ENCODE results near the gene CTSZ.
"Not testable (repeated sequence)": the region's sequence is repeated elsewhere in the genome, so short reads cannot be mapped to it uniquely, and the experiment has no call there.

Gene CTSZ

DNA sequence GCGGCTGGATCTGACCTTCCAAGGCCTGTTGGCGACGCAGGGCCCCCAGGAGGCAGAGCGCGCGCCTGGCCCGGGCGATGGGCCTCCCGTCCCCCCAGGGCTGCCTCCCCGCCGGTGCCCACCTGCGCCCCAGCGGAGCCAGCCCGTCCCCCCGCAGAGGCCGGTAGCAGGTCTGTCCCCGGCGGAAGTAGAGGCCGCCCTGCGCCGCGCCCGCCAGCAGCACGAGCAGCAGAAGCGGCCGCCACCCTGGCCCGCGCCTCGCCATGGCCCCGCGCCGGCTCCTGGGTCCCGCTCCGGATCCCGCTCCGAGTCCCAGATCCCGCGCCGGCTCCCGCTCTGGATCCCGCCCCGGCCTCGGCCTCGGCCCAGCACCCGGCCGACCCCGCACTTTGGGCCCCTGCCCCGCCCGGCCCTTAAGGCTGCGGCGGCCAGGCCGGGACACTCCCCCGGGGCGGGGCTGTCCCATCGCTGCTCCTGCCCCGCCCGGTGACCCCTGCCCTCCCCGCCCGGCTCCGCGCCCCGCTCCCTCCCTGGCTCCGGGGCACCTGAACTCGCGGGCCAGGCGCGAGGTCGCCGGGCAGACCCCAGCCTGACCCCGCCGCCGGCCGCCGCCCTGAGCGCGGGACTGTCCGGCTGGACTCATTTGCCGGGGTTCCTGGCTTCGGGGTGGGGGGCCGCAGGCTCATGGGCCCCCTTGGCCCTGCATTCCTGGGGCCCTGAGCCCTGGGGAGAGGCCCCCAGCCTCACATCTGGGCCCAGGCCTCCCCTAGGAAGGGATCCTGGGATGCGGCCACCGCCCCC is at the start of gene CTSZ:
CTSZ (minus strand) TSS at position 391 of the 801 bp plus-strand sequence; CDS start at position 265, 126 bp downstream.
- peak in 1 of 2 donors; percentile 78 for DNase-seq

DNA sequence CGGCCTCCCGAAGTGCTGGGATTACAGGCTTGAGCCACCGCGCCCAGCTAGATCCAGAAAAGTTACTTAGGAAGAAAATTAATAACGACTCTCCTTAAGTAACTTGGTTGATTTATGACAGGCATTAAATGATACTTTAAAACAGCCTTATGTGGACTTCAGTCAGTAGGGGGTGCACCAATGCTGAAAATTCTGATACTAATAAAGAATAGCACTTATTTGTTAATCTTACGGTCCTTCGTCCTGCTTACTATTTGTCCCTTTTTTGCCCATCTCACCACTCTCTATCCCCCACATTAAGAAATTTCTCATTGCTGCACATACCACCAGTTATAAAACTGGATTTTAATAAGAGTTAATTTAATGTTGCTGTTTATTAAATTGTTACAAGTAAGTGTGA is 48.2 kb upstream of the CTSZ start:
- no peak for DNase-seq

- DNase-seq, result no peak
Measured at GRCh38 chr20:59051666-59052185, 44.7 kb upstream of the CTSZ start.

GRCh38 chr20:59050437-59050836 is 43.4 kb upstream of the CTSZ start:
- DNase-seq, result no peak

DNA sequence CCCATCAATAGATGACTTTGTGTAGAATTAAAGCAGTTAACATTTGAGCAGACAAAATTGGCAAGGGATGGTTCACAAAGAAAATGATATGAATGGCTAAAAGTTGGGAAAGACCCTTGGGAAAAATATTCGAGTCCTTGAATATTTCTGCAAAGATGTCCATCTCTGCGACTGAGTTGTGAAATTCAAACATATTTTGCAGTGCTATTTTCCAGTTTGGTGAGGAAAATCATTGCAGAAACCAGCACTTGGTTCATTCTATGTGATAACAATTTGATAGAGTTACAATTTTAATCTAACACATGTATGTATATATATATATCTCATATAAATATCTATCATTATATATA is 41.6 kb upstream of the CTSZ start:
- DNase-seq, result no peak

DNA sequence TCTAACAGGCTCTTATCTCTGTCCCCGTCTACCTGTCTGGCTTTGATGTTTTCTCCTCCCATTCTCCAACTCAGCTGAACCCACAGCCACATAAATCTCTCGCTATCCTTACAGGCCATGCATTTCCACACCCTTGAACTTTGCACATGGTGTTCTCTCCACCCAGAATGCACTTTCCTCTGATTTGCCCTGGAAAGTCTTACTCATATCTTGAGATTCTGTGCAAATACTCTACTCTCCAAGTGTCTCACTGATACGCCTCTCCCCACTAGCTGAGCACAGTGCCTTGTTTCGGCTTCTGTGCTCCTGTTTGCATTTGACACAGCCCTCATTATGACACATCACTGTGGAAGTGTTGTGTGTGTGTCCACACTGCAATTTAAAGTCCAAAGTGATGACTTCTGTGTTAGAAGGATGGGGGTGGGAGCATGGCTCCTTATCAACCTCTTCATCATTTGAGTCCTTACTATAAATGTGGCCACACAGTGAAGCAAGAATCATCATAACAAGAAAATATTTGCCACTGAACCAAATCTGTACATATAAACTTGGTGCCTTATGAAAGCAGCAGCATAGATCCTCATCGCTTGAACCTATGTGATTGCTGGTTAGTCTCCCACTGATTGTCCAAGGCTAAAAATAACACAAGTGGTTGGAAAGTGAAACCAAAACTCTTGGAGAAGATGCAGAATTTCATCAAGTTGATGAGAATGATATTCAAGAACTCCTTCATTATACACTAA is 41.1 kb upstream of the CTSZ start:
- no peak for DNase-seq

GRCh38 chr20:59046862-59047261 is 39.8 kb upstream of the CTSZ start:
- DNase-seq, result no peak

GRCh38 chr20:59044796-59045195 is 37.7 kb upstream of the CTSZ start:
- DNase-seq, result no peak

GRCh38 chr20:59044295-59044694 is 37.2 kb upstream of the CTSZ start:
- no peak for DNase-seq

- DNase-seq, result no peak
Measured at GRCh38 chr20:59043698-59044097, 36.6 kb upstream of the CTSZ start.

DNA sequence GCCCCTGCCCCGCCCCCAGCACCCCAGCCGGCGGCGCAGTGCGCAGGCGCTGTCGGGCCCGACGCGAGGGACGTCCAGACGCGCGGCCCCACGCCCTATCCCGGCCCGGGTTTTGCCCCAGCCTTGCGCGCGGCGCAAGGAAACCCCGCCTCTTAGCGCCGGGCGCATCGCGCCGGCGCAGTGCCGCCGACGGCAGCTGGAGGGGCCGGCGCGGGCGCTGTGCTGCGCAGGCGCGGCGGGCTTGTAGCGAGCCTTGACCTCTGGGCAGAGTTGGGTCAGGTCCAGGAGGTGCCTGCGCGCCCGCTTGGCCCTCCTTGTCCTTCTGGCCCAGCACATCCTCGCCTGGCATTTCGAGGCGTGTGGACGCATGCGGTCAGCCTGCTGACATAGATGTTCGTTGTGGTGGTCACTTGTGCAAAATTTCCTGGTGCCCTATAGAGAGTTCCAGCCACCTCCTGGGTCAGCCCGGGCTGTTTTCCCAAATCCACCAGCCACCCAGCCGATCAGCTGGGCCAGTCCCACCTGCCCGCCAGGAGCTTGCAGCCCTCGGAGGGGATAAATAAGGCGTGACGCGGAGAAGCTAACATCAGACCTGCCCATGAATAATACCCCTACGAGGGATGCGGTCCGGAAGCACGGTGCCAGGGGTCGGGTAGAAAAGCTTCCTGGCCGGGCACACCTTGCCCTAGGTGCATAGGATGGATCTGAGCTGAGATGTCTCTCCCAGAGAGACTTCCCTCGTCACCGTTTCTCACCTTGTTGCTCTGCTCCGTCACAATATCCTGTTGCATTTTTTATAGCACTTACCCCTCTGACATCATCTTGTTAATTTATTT is 36.0 kb upstream of the CTSZ start:
- DNase-seq, result peak; percentile 69 to 77

GRCh38 chr20:59042151-59042795 is 35.2 kb upstream of the CTSZ start, which contains the start of gene PRELID3B:
PRELID3B (minus strand) TSS chr20:59042786; CDS start chr20:59042730, 56 bp downstream.
- no peak for DNase-seq

DNA sequence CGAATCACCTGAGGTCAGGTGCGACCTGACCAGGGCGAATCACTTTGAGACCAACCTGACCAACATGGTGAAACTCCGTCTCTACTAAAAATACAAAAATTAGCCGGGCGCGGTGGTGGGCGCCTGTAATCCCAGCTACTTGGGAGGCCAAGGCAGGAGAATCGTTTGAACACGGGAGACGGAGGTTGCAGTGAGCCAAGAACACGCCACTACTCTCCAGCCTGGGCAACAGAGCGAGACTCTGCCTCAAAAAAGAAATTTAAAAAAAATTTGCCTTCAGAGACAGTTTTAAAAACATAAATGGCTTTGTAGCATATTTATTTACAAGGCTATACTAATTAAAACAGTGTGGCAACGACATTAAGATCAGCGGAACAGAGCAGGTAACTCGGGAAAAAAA is 34.4 kb upstream of the CTSZ start:
- DNase-seq, result not testable (repeated sequence)

DNA sequence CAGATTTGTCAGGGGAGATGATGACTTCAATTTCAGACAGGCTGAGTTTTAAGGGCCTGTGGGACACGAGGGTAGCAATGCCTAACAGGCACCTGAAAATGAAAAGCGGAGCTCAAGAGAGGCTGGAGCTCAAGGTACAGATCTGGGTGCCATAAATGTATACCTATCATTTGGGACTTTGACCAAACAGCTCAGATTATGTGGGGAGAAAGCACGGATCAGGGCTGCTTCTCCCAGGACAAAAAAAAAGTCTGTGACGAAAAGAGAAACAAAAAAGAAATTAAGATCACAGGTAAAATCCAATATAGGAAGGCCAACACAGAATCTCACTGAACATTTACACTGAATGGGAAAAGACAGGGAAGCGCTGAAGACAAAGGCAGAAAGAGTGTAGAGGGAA is 33.6 kb upstream of the CTSZ start:
- DNase-seq, result no peak

- no peak for DNase-seq
Measured at GRCh38 chr20:59039233-59039632, 32.2 kb upstream of the CTSZ start.

DNA sequence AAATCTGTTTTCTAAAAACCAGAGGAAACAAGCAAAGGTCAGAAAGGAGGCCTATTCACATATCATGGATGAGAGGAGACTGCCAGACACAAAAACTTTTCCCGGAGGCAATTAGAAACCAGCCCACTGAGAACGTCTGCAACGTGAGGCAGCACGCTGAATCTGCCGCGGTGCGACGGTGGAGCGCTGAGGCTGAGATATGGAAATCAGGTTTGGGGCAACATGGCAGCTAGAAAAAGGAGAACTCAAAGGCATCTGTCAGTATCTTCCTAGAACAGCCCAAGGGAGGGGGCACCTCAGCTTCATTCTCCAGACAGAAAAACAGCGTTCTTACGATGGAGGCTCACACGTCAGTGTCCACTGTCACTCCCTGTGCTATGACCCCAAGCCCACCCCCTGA is 30.3 kb upstream of the CTSZ start:
- DNase-seq, result no peak

- no peak for DNase-seq
Measured at GRCh38 chr20:59035381-59035780, 28.3 kb upstream of the CTSZ start.

DNA sequence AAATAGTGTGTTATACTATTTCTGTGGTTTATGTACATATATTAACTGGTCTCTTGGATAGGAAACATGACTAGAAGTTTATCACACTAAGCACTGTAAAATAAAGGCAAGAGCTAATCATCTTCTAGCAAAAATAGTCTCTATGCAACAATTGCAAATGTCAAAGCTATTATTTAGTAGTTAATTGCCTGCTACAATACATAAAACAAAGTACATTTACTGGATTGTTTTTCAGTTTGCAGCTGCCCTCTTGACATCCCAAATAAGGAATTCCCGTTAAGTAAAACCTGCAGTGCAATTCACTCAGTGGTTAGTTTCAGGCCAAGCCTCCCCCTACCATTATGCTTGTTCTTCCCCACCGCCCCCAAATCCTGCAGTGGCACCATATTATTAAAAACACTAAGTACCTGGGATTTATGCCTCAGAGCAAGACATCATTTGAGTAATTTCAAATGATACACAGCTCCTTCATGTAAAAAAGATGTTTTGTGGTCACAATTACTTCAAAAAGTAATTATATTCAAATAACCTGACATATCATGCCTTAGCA is 26.6 kb upstream of the CTSZ start:
- DNase-seq, result no peak

DNA sequence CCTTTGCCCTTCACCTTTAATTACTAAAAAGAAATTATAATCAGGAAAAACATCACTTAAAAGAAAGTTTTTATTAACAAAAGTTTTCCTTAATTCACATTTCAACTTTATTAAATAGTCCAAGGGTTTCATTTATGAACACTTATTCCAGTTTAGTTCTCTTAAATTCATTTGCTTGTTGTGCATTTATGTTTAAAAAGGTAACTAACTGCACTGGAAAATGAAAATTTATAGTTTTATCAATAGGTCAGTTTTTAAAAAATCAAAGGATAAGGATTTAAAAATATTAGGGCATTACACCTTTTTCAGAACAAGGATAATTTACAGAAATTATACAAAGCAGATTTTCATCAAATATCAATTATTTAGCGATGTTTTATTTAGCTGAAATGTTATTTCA is 26.0 kb upstream of the CTSZ start:
- no peak for DNase-seq

DNA sequence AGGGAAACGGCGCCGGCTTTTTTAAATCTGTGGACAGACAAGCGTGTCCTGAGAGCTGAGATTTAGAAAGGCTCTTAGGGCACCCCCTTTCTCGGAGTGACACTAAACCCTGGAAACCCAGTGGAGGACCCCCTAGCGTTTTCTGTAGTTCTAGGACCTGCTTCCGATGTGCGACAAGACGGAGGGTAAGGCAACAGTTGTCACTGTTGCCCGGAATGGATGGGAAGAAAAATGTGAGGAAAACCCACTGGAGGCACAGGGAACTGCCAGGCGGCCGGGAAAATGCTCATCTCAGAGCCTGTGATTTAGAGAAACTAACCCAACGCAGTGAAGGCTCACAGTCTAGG is 25.6 kb upstream of the CTSZ start:
- no peak for DNase-seq

DNA sequence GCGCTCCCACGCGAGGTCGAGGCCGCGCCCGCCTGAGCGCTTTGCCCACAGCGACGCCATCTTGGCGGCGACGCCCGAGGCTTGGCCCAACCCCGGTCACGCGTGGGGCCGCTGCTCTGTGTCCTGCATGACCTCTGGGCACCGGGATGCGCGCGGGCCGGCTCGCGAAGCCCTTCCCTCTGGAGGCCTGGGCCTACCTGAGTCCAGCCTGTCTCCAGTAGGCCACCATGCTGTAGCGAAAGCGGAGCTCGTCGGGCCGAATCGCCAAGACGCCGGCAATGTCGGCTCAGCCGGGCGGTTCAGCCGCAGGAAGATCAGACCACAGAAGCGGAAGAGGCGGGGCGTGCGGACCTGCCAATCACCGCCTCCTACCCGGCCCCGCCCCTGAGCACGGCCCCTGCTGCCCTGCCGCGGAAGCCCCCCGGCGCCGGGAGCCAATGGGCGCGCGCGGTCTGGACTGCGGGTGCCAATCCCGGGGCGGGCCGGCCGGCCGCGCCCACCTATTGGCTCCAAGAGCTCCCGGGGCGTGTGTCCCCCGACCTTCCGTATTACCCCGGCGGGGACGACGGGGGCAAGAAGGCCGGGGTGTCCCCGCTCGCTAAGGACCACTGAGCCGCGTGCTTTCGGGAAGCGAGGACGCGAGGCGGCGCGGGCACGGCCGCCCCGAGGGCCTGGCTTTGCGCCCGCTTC is 25.1 kb upstream of the CTSZ start, which contains the start of gene ATP5F1E:
ATP5F1E (minus strand) TSS at position 313 of the 690 bp plus-strand sequence; CDS start at position 229, 84 bp downstream.
- peak; percentile 91 to 95 for DNase-seq
